Liver (tissue), 9 donors: Measurements from ENCODE around the gene DYNLT3. TPM values are rescaled to one million over a fixed set of nuclear protein-coding genes. Genes with fewer than 3 reads are reported as not detected.

Source experiments
- DNase-seq: peaks from one replicate; pipeline ENCODE4 v3.0.0-alpha.2; 2017; ENCODE audit warnings: low spot score
- H3K27ac ChIP-seq, 2 donors: one replicate each; pipeline ENCODE4 v1.7.0; 2013; ENCODE audit warnings: inconsistent platforms in 2 of 2, low read length in 2 of 2, control low read depth in 1 of 2, low read depth in 1 of 2, mild to moderate bottlenecking in 1 of 2
- H3K27me3 ChIP-seq, 4 donors: one replicate each; pipeline versions ENCODE4 v1.6.1 to v1.7.0; 2013; ENCODE audit warnings: low read length in 3 of 4, inconsistent platforms in 1 of 4, mild to moderate bottlenecking in 1 of 4, moderate library complexity in 1 of 4; ENCODE audit not compliant: control insufficient read depth in 4 of 4, insufficient read depth in 4 of 4
- H3K36me3 ChIP-seq, 4 donors: one replicate each; pipeline versions ENCODE4 v1.6.1 to v1.7.0; 2013; ENCODE audit warnings: low read length in 3 of 4, mild to moderate bottlenecking in 3 of 4, low read depth in 1 of 4, moderate library complexity in 1 of 4; ENCODE audit not compliant: control insufficient read depth in 4 of 4, insufficient read depth in 3 of 4
- H3K4me1 ChIP-seq, 4 donors: one replicate each; pipeline versions ENCODE4 v1.6.1 to v1.7.0; 2013; ENCODE audit warnings: low read length in 3 of 4, mild to moderate bottlenecking in 3 of 4, moderate library complexity in 1 of 4; ENCODE audit not compliant: control insufficient read depth in 4 of 4, insufficient read depth in 4 of 4
- H3K4me3 ChIP-seq, 3 donors: one replicate each; pipeline versions ENCODE4 v1.6.1 to v1.7.0; 2013; ENCODE audit warnings: low read length in 3 of 3, control low read depth in 1 of 3, low read depth in 1 of 3, mild to moderate bottlenecking in 1 of 3
- H3K9ac ChIP-seq, 2 donors: one replicate each; pipeline ENCODE4 v1.7.0; 2013; ENCODE audit warnings: low read length in 2 of 2, mild to moderate bottlenecking in 2 of 2, moderate library complexity in 2 of 2, control low read depth in 1 of 2, low read depth in 1 of 2
- H3K9me3 ChIP-seq, 4 donors: one replicate each; pipeline versions ENCODE4 v1.6.1 to v1.7.0; 2013; ENCODE audit warnings: low read length in 3 of 4; ENCODE audit not compliant: control insufficient read depth in 4 of 4
- ATF3 ChIP-seq: IDR thresholded peaks from 2 replicates; pipeline ENCODE4 v1.6.1; 2016; ENCODE audit warnings: antibody characterized with exemption
- CTCF ChIP-seq: fragments of 150-350 bp; IDR thresholded peaks from 2 replicates; pipeline ENCODE4 v1.5.1; 2017; ENCODE audit warnings: improper control_type of control experiment, low read depth, low read length; ENCODE audit not compliant: missing input control
- EGR1 ChIP-seq, 2 donors: IDR thresholded peaks; 2 replicates each; pipeline ENCODE4 v1.6.1; 2016 to 2018; ENCODE audit warnings: antibody characterized with exemption in 2 of 2, low read depth in 2 of 2
- FOXA1 ChIP-seq: IDR thresholded peaks from 2 replicates; pipeline ENCODE4 v1.6.1; 2016; ENCODE audit warnings: antibody characterized with exemption
- FOXA2 ChIP-seq: IDR thresholded peaks from 2 replicates; pipeline ENCODE4 v1.6.1; 2016; ENCODE audit warnings: antibody characterized with exemption
- GABPA ChIP-seq, 2 donors: IDR thresholded peaks in 1 of 2; conservative IDR thresholded peaks in 1 of 2; 2 replicates each; pipeline ENCODE4 v1.6.1; 2016; ENCODE audit warnings: antibody characterized with exemption in 2 of 2, mild to moderate bottlenecking in 1 of 2, moderate library complexity in 1 of 2
- HNF4A ChIP-seq, 2 donors: conservative IDR thresholded peaks; 2 replicates each; pipeline ENCODE4 v1.6.1; 2016; ENCODE audit warnings: antibody characterized with exemption in 2 of 2, mild to moderate bottlenecking in 2 of 2
- HNF4G ChIP-seq: IDR thresholded peaks from 2 replicates; pipeline ENCODE4 v1.6.1; 2016; ENCODE audit warnings: antibody characterized with exemption
- JUND ChIP-seq, 2 donors: IDR thresholded peaks; 2 replicates each; pipeline ENCODE4 v1.6.1; 2016; ENCODE audit warnings: antibody characterized with exemption in 2 of 2
- MAX ChIP-seq: IDR thresholded peaks from 2 replicates; pipeline ENCODE4 v1.6.1; 2016; ENCODE audit warnings: antibody characterized with exemption
- NR2F2 ChIP-seq: IDR thresholded peaks from 2 replicates; pipeline ENCODE4 v1.6.1; 2016; ENCODE audit warnings: antibody characterized with exemption
- RAD21 ChIP-seq, 2 donors: IDR thresholded peaks; 2 replicates each; pipeline ENCODE4 v1.6.1; 2016; ENCODE audit warnings: antibody characterized with exemption in 2 of 2, mild to moderate bottlenecking in 2 of 2
- REST ChIP-seq: IDR thresholded peaks from 2 replicates; pipeline ENCODE4 v1.6.1; 2016; ENCODE audit warnings: antibody characterized with exemption, mild to moderate bottlenecking
- RXRA ChIP-seq, 2 donors: IDR thresholded peaks; 2 replicates each; pipeline ENCODE4 v1.6.1; 2017 to 2018; ENCODE audit warnings: antibody characterized with exemption in 2 of 2, mild to moderate bottlenecking in 1 of 2
- SP1 ChIP-seq: IDR thresholded peaks from 2 replicates; pipeline ENCODE4 v1.6.1; 2018; ENCODE audit warnings: antibody characterized with exemption, mild to moderate bottlenecking
- TAF1 ChIP-seq: conservative IDR thresholded peaks from 2 replicates; pipeline ENCODE4 v1.6.1; 2016; ENCODE audit warnings: antibody characterized with exemption, mild to moderate bottlenecking
- YY1 ChIP-seq: IDR thresholded peaks from 2 replicates; pipeline ENCODE4 v1.6.1; 2016; ENCODE audit warnings: antibody characterized with exemption, mild to moderate bottlenecking
- ZBTB33 ChIP-seq: IDR thresholded peaks from 2 replicates; pipeline ENCODE4 v1.6.1; 2016; ENCODE audit warnings: antibody characterized with exemption
- polyA plus RNA-seq, 2 donors: library from polyadenylated mRNA; stranded (reverse) in 1 of 2; unstranded in 1 of 2; fragments of 200-250 nt in 1 of 2; fragments of >200 nt in 1 of 2; fragmentation: Nextera tagmentation in 1 of 2; extraction: Ambion mirVana in 1 of 2; gene quantifications; one replicate each; pipeline versions ENCODE4 v1.2.1 to v1.2.3, GENCODE V29; 2013 to 2015
- total RNA-seq, 2 donors: library from RNA; depleted of rRNA; stranded (reverse); fragments of >200 nt; gene quantifications; one replicate each; pipeline ENCODE4 v1.2.3, GENCODE V29; 2014
- donor health status: healthy.
- donor health status: healthy.
- donor health status: healthy.
- donor health status: healthy.
- donor health status: healthy.

DYNLT3 gene
- total and polyA plus RNA-seq, 4 donors = 9.5 to 20.7 (median 13.4) TPM

GRCh38 chrX:37844622-37845021 is 2.7 kb downstream of the DYNLT3 start:
- peaks cover 0 to 2% (median 0%) of the 10 kb centered on the region in 4 donors for H3K36me3 ChIP-seq
- H3K4me1 ChIP-seq = peaks cover 0 to 2% (median 0%) of the 10 kb centered on the region in 4 donors
- DNase-seq = no peak
- TF ChIP-seq ZBTB33 (no peak), JUND (IDR thresholded peaks at IDR 0.05) (no peak), CTCF (no peak), TAF1 (no peak), GABPA (IDR thresholded peaks at IDR 0.05 in 1 of 2, conservative IDR thresholded peaks at IDR 0.05 in 1 of 2) (no peak), REST (no peak), ATF3 (no peak), SP1 (no peak), MAX (no peak), EGR1 (IDR thresholded peaks at IDR 0.05; ENCODE audit: low read depth in 2 of 2) (no peak), HNF4A (conservative IDR thresholded peaks at IDR 0.05) (no peak), RXRA (IDR thresholded peaks at IDR 0.05) (no peak), NR2F2 (no peak), FOXA1 (no peak), RAD21 (IDR thresholded peaks at IDR 0.05) (no peak), HNF4G (no peak), YY1 (no peak), FOXA2 (no peak)
- no peak overlapping the region for H3K9ac ChIP-seq
- no peaks in the 10 kb centered on the region for H3K9me3 ChIP-seq
- H3K27ac ChIP-seq = no peak overlapping the region
- no peaks in the 10 kb centered on the region for H3K27me3 ChIP-seq
- H3K4me3 ChIP-seq = no peak overlapping the region
